ENCODE results near the gene RDH16. TPM values are rescaled to one million over a fixed set of nuclear protein-coding genes. Genes with fewer than 3 reads are reported as not detected.

Gene RDH16
- total and polyA plus RNA-seq, 2 experiments from 2014 or later: 0.52 to 0.66 TPM

DNA sequence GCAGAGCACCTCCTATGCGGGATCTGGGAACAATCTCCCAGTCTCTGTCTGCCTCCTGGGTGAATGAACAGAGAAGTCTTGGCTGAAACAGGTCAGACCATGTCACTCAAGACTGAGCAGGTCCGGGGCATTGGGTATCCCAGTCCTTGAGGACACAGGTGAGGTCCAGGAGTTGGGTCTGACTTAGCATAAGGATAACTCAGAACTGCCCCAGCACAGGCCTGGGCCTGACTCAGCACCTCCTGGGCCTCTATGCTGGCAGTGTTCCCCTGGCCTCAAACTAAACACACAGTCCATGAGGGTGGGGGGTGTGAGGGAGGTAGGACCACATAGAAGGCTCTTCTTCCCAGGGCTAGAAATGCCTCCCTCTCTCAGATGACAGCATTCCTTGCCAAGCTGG is 21.7 kb downstream of the RDH16 start (continued):
- TF ChIP-seq, protein P1, sequence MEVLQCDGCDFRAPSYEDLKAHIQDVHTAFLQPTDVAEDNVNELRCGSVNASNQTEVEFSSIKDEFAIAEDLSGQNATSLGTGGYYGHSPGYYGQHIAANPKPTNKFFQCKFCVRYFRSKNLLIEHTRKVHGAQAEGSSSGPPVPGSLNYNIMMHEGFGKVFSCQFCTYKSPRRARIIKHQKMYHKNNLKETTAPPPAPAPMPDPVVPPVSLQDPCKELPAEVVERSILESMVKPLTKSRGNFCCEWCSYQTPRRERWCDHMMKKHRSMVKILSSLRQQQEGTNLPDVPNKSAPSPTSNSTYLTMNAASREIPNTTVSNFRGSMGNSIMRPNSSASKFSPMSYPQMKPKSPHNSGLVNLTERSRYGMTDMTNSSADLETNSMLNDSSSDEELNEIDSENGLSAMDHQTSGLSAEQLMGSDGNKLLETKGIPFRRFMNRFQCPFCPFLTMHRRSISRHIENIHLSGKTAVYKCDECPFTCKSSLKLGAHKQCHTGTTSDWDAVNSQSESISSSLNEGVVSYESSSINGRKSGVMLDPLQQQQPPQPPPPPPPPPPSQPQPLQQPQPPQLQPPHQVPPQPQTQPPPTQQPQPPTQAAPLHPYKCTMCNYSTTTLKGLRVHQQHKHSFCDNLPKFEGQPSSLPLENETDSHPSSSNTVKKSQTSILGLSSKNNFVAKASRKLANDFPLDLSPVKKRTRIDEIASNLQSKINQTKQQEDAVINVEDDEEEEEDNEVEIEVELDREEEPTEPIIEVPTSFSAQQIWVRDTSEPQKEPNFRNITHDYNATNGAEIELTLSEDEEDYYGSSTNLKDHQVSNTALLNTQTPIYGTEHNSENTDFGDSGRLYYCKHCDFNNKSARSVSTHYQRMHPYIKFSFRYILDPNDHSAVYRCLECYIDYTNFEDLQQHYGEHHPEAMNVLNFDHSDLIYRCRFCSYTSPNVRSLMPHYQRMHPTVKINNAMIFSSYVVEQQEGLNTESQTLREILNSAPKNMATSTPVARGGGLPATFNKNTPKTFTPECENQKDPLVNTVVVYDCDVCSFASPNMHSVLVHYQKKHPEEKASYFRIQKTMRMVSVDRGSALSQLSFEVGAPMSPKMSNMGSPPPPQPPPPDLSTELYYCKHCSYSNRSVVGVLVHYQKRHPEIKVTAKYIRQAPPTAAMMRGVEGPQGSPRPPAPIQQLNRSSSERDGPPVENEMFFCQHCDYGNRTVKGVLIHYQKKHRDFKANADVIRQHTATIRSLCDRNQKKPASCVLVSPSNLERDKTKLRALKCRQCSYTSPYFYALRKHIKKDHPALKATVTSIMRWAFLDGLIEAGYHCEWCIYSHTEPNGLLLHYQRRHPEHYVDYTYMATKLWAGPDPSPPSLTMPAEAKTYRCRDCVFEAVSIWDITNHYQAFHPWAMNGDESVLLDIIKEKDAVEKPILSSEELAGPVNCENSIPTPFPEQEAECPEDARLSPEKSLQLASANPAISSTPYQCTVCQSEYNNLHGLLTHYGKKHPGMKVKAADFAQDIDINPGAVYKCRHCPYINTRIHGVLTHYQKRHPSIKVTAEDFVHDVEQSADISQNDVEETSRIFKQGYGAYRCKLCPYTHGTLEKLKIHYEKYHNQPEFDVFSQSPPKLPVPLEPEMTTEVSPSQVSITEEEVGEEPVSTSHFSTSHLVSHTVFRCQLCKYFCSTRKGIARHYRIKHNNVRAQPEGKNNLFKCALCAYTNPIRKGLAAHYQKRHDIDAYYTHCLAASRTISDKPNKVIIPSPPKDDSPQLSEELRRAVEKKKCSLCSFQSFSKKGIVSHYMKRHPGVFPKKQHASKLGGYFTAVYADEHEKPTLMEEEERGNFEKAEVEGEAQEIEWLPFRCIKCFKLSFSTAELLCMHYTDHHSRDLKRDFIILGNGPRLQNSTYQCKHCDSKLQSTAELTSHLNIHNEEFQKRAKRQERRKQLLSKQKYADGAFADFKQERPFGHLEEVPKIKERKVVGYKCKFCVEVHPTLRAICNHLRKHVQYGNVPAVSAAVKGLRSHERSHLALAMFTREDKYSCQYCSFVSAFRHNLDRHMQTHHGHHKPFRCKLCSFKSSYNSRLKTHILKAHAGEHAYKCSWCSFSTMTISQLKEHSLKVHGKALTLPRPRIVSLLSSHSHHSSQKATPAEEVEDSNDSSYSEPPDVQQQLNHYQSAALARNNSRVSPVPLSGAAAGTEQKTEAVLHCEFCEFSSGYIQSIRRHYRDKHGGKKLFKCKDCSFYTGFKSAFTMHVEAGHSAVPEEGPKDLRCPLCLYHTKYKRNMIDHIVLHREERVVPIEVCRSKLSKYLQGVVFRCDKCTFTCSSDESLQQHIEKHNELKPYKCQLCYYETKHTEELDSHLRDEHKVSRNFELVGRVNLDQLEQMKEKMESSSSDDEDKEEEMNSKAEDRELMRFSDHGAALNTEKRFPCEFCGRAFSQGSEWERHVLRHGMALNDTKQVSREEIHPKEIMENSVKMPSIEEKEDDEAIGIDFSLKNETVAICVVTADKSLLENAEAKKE (CRISPR knock-in tag; IDR thresholded peaks at IDR 0.05): no peak
- TF ChIP-seq STAT1 (IDR thresholded peaks at IDR 0.05; ENCODE audit: unreplicated experiment): no peak
- no peak for TF ChIP-seq CREB1 (CRISPR knock-in tag; IDR thresholded peaks at IDR 0.05; ENCODE audit: low read depth)
- no peak for TF ChIP-seq EZH2phosphoT487 (IDR thresholded peaks at IDR 0.05; ENCODE audit: unreplicated experiment)
- TF ChIP-seq, protein P2, sequence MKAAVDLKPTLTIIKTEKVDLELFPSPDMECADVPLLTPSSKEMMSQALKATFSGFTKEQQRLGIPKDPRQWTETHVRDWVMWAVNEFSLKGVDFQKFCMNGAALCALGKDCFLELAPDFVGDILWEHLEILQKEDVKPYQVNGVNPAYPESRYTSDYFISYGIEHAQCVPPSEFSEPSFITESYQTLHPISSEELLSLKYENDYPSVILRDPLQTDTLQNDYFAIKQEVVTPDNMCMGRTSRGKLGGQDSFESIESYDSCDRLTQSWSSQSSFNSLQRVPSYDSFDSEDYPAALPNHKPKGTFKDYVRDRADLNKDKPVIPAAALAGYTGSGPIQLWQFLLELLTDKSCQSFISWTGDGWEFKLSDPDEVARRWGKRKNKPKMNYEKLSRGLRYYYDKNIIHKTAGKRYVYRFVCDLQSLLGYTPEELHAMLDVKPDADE (IDR thresholded peaks at IDR 0.05): no peak
- no peak for TF ChIP-seq POLR2AphosphoS5 (IDR thresholded peaks at IDR 0.05; ENCODE audit: low read depth)

DNA sequence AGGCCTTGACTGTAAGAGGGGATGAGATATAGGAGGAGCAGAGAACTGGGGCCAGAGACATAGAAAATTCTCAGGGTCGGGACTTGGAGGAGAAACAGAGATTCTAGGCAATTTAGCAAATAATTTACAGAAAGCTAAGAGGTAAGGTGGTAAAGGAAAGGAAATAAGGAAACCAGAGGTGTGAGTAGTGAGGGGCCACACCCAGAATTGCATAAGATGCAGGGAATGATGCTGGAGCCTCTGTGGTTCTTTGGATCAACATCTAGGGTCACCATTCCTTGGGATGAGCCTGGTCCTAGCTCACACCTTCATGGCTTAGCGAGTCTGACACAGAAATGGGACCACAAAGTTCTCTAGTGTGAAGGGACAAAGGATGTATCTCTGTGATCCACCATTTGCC is 22.3 kb downstream of the RDH16 start:
- H3F3A ChIP-seq (replicated peaks; ENCODE audit: low read depth): no peaks in the 10 kb centered on the region
- H3K27me3 Mint-ChIP-seq (ENCODE audit: insufficient read depth, low read depth, poor library complexity): peaks cover 5% of the 10 kb centered on the region
- H3K36me3 ChIP-seq (ENCODE audit: insufficient read depth): no peaks in the 10 kb centered on the region
- peaks cover 10% of the 10 kb centered on the region for H3K4me1 Mint-ChIP-seq
- ATAC-seq (no peak), DNase-seq (ENCODE audit: low spot score) (no peak)
- no peaks in the 10 kb centered on the region for H3K27me3 ChIP-seq (ENCODE audit: insufficient read depth)
- H3K36me3 Mint-ChIP-seq (ENCODE audit: low read depth): no peaks in the 10 kb centered on the region
- no peaks in the 10 kb centered on the region for H3K9me2 ChIP-seq (ENCODE audit: insufficient read depth)
- no peak overlapping the region for H3K4me3 ChIP-seq
- peaks cover 3% of the 10 kb centered on the region for H3K9me3 Mint-ChIP-seq
- no peak overlapping the region for H3K4me2 ChIP-seq
- no peak overlapping the region for H3K27ac Mint-ChIP-seq
- no peaks in the 10 kb centered on the region for H4K20me1 ChIP-seq (replicated peaks; ENCODE audit: insufficient read depth)
- no peak overlapping the region for H3K27ac ChIP-seq (ENCODE audit: low read depth)
- no peak overlapping the region for H3K4me3 Mint-ChIP-seq
- no peaks in the 10 kb centered on the region for H3K79me2 ChIP-seq (replicated peaks; ENCODE audit: insufficient read depth)
- peaks cover 12% of the 10 kb centered on the region for H3K4me1 ChIP-seq (ENCODE audit: insufficient read depth)
- H2AFZ ChIP-seq: no peak overlapping the region
- TF ChIP-seq JUNB (IDR thresholded peaks at IDR 0.05; ENCODE audit: unreplicated experiment): no peak
- TF ChIP-seq, protein P1 (CRISPR knock-in tag; IDR thresholded peaks at IDR 0.05): no peak
- TF ChIP-seq NANOG (IDR thresholded peaks at IDR 0.05; ENCODE audit: borderline replicate concordance): no peak
- TF ChIP-seq, protein P2 (IDR thresholded peaks at IDR 0.05): no peak
- TF ChIP-seq STAT1 (IDR thresholded peaks at IDR 0.05; ENCODE audit: unreplicated experiment): no peak

All from GM23338 (cell line).